ENCODE measurements around the gene C9orf43.

- TF ChIP-seq, protein P1, sequence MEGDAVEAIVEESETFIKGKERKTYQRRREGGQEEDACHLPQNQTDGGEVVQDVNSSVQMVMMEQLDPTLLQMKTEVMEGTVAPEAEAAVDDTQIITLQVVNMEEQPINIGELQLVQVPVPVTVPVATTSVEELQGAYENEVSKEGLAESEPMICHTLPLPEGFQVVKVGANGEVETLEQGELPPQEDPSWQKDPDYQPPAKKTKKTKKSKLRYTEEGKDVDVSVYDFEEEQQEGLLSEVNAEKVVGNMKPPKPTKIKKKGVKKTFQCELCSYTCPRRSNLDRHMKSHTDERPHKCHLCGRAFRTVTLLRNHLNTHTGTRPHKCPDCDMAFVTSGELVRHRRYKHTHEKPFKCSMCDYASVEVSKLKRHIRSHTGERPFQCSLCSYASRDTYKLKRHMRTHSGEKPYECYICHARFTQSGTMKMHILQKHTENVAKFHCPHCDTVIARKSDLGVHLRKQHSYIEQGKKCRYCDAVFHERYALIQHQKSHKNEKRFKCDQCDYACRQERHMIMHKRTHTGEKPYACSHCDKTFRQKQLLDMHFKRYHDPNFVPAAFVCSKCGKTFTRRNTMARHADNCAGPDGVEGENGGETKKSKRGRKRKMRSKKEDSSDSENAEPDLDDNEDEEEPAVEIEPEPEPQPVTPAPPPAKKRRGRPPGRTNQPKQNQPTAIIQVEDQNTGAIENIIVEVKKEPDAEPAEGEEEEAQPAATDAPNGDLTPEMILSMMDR (IDR thresholded peaks at IDR 0.05; ENCODE audit: insufficient read depth, low read length): no peak
- no peak for TF ChIP-seq POLR2AphosphoS5 (IDR thresholded peaks at IDR 0.05; ENCODE audit: low read depth)
- TF ChIP-seq GABPA (IDR thresholded peaks at IDR 0.05; ENCODE audit: low read depth): no peak
- TF ChIP-seq, protein P2, sequence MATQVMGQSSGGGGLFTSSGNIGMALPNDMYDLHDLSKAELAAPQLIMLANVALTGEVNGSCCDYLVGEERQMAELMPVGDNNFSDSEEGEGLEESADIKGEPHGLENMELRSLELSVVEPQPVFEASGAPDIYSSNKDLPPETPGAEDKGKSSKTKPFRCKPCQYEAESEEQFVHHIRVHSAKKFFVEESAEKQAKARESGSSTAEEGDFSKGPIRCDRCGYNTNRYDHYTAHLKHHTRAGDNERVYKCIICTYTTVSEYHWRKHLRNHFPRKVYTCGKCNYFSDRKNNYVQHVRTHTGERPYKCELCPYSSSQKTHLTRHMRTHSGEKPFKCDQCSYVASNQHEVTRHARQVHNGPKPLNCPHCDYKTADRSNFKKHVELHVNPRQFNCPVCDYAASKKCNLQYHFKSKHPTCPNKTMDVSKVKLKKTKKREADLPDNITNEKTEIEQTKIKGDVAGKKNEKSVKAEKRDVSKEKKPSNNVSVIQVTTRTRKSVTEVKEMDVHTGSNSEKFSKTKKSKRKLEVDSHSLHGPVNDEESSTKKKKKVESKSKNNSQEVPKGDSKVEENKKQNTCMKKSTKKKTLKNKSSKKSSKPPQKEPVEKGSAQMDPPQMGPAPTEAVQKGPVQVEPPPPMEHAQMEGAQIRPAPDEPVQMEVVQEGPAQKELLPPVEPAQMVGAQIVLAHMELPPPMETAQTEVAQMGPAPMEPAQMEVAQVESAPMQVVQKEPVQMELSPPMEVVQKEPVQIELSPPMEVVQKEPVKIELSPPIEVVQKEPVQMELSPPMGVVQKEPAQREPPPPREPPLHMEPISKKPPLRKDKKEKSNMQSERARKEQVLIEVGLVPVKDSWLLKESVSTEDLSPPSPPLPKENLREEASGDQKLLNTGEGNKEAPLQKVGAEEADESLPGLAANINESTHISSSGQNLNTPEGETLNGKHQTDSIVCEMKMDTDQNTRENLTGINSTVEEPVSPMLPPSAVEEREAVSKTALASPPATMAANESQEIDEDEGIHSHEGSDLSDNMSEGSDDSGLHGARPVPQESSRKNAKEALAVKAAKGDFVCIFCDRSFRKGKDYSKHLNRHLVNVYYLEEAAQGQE (IDR thresholded peaks at IDR 0.05; ENCODE audit: insufficient replicate concordance, low read depth): no peak
These were observed 44.6 kb downstream of the C9orf43 start for GRCh38 chr9:113454914-113455761.

All from HL-60 (cell line).